ENCODE data around the gene RASGRF2.

RASGRF2 gene

GRCh38 chr5:81145329-81145935 lies 185.3 kb downstream of the RASGRF2 start:
- no peak for DNase-seq

- no peak for DNase-seq
These were observed 185.9 kb downstream of the RASGRF2 start for GRCh38 chr5:81146031-81146430.

GRCh38 chr5:81147011-81147885 lies 187.1 kb downstream of the RASGRF2 start:
- no peak for DNase-seq

- no peak for DNase-seq
These were observed 187.9 kb downstream of the RASGRF2 start for GRCh38 chr5:81147886-81148571.

GRCh38 chr5:81151546-81151945 lies 191.4 kb downstream of the RASGRF2 start:
- DNase-seq = peak; percentile 53

- no peak for DNase-seq
These were observed 194.6 kb downstream of the RASGRF2 start for GRCh38 chr5:81154725-81155124.

- DNase-seq = no peak
These were observed 196.6 kb downstream of the RASGRF2 start for GRCh38 chr5:81156732-81157131.

GRCh38 chr5:81161012-81161601 lies 200.9 kb downstream of the RASGRF2 start:
- DNase-seq = no peak

- no peak for DNase-seq
These were observed 202.3 kb downstream of the RASGRF2 start for GRCh38 chr5:81162501-81162900.

GRCh38 chr5:81163651-81164050 lies 203.5 kb downstream of the RASGRF2 start:
- DNase-seq = no peak

- DNase-seq = peak; percentile 5
These were observed 204.3 kb downstream of the RASGRF2 start for GRCh38 chr5:81164476-81164875.

GRCh38 chr5:81164936-81165335 lies 204.8 kb downstream of the RASGRF2 start:
- peak; percentile 66 for DNase-seq

- peak; percentile 59 for DNase-seq
These were observed 205.4 kb downstream of the RASGRF2 start for GRCh38 chr5:81165493-81166119.

GRCh38 chr5:81166430-81166829 lies 206.3 kb downstream of the RASGRF2 start:
- DNase-seq = no peak

GRCh38 chr5:81167078-81167477 lies 206.9 kb downstream of the RASGRF2 start:
- DNase-seq = no peak

GRCh38 chr5:81167544-81167943 lies 207.4 kb downstream of the RASGRF2 start:
- no peak for DNase-seq

GRCh38 chr5:81169924-81170323 lies 209.8 kb downstream of the RASGRF2 start:
- DNase-seq = no peak

GRCh38 chr5:81171769-81172168 lies 211.6 kb downstream of the RASGRF2 start:
- DNase-seq = no peak

GRCh38 chr5:81172710-81173109 lies 212.5 kb downstream of the RASGRF2 start:
- DNase-seq = no peak

GRCh38 chr5:81177061-81177460 lies 216.9 kb downstream of the RASGRF2 start:
- no peak for DNase-seq

- no peak for DNase-seq
These were observed 219.8 kb downstream of the RASGRF2 start for GRCh38 chr5:81179959-81180358.

GRCh38 chr5:81180780-81181460 lies 220.8 kb downstream of the RASGRF2 start:
- DNase-seq = no peak

Data from fibroblast of skin of right quadriceps (primary cell).